Measurements from ENCODE around the gene TCFL5. TPM values are rescaled to one million over a fixed set of nuclear protein-coding genes. Genes with fewer than 3 reads are reported as not detected.

Gene TCFL5
- total RNA-seq, 3 donors from 2014 or later, result 4.3 to 13.3 (median 6.6) TPM

- Histone ChIP-seq H3K9me3 (no peaks in the 10 kb centered on the region), H3K4me3 (no peak overlapping the region), H3K4me1 (ENCODE audit: low read depth) (peaks cover 25% of the 10 kb centered on the region), H3K36me3 (ENCODE audit: low read depth) (peaks cover 4% of the 10 kb centered on the region)
- DNase-seq, result no peak
- no peak for TF ChIP-seq CTCF (IDR thresholded peaks at IDR 0.05)
- intact Hi-C loops (cut with DNase I, micrococcal nuclease), result no loop called here
- no peak for ATAC-seq
These were observed 54.0 kb downstream of the TCFL5 start for GRCh38 chr20:62807444-62808210.

DNA sequence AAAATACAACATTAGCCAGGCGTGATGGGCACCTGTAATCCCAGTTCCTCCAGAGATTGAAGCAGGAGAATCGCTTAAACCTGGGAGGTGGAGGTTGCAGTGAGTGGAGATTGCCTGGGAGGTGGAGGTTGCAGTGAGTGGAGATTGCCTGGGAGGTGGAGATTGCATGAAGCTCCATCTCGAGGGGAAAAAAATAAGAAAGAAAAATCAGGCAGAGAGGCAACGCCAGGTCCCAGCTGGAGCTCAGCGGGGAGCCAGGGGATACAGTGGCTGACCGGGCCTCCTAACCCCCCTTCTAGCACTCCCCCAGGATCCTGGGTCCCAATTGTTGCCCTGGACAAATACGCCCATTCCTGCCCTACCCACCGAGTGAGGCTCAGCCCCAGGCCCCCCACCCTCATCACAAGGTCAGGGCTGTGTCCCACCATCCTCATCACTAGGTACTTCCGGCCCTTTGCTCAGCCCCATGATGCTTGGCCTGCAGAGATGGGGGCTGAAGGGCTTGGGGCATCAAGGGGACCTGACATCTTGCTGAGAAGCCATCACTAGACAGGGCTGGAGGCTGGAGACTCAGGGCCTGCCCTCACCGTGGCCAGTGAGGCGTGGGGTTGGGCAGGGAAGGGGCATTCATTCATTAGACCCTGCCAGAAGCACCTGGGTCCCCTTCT is 55.1 kb downstream of the TCFL5 start:
- TF ChIP-seq CTCF (IDR thresholded peaks at IDR 0.05), result no peak
- DNase-seq (no peak), ATAC-seq (no peak)
- no peak overlapping the region for H3K4me3 ChIP-seq
- intact Hi-C loops (cut with DNase I, micrococcal nuclease), result no loop called here
- peaks cover 25% of the 10 kb centered on the region for H3K4me1 ChIP-seq (ENCODE audit: low read depth)
- no peaks in the 10 kb centered on the region for H3K36me3 ChIP-seq (ENCODE audit: low read depth)
- H3K9me3 ChIP-seq, result no peaks in the 10 kb centered on the region

- TF ChIP-seq CTCF (IDR thresholded peaks at IDR 0.05), result no peak
- intact Hi-C loops (cut with DNase I, micrococcal nuclease), result no loop called here
- DNase-seq (peak; percentile 39 to 76 (median 64)), ATAC-seq (peak; percentile 10)
- H3K4me3 ChIP-seq, result peak overlapping the region; percentile 99
- no peaks in the 10 kb centered on the region for H3K36me3 ChIP-seq (ENCODE audit: low read depth)
- H3K4me1 ChIP-seq (ENCODE audit: low read depth), result peaks cover 25% of the 10 kb centered on the region
- H3K9me3 ChIP-seq, result no peaks in the 10 kb centered on the region
These were observed 55.8 kb downstream of the TCFL5 start for GRCh38 chr20:62805711-62806382.

- Histone ChIP-seq H3K4me1 (ENCODE audit: low read depth) (peaks cover 25% of the 10 kb centered on the region), H3K36me3 (ENCODE audit: low read depth) (no peaks in the 10 kb centered on the region), H3K9me3 (no peaks in the 10 kb centered on the region), H3K4me3 (peak overlapping the region; percentile 99)
- intact Hi-C loops (cut with DNase I, micrococcal nuclease), result no loop called here
- DNase-seq, result peak in 1 of 3 donors; percentile 36
- ATAC-seq, result peak; percentile 53
- no peak for TF ChIP-seq CTCF (IDR thresholded peaks at IDR 0.05)
These were observed 56.4 kb downstream of the TCFL5 start for GRCh38 chr20:62805155-62805710.

- Histone ChIP-seq H3K4me3 (peak within 1 kb of the TSS; percentile 99), H3K4me1 (ENCODE audit: low read depth) (peaks cover 25% of the 10 kb centered on the region), H3K9me3 (no peaks in the 10 kb centered on the region), H3K36me3 (ENCODE audit: low read depth) (no peaks in the 10 kb centered on the region)
- DNase-seq (peak; percentile 76 to 87 (median 82)), ATAC-seq (peak; percentile 73)
- no peak for TF ChIP-seq CTCF (IDR thresholded peaks at IDR 0.05)
- intact Hi-C loops (cut with DNase I, micrococcal nuclease), result no loop called here
These were observed 56.9 kb downstream of the TCFL5 start, which contains the start of gene OGFR for GRCh38 chr20:62804627-62805154. TSS of gene OGFR (plus strand) at chr20:62804835. CDS start at chr20:62804860, 25 bp downstream.
